ENCODE results near the gene MXRA8.

The MXRA8 gene

GRCh38 chr1:1359308-1359663 is 931 bp upstream of the MXRA8 start:
- TF ChIP-seq CTCF (IDR thresholded peaks at IDR 0.05; ENCODE audit: control insufficient read depth, insufficient read depth, low read depth, low read length, missing control alignments) = no peak
- peak overlapping the region; percentile 38 for H3K4me3 ChIP-seq (ENCODE audit: control insufficient read depth, low read depth, low read length)
- DNase-seq (ENCODE audit: low read depth) = no peak

- TF ChIP-seq CTCF (IDR thresholded peaks at IDR 0.05; ENCODE audit: control insufficient read depth, insufficient read depth, low read depth, low read length, missing control alignments) = no peak
- H3K4me3 ChIP-seq (ENCODE audit: control insufficient read depth, low read depth, low read length) = peak overlapping the region; percentile 95
- DNase-seq (ENCODE audit: low read depth) = no peak
These were observed 403 bp downstream of the MXRA8 start for GRCh38 chr1:1357871-1358432.

- TF ChIP-seq CTCF (IDR thresholded peaks at IDR 0.05; ENCODE audit: control insufficient read depth, insufficient read depth, low read depth, low read length, missing control alignments) = no peak
- H3K4me3 ChIP-seq (ENCODE audit: control insufficient read depth, low read depth, low read length) = peak overlapping the region; percentile 95
- no peak for DNase-seq (ENCODE audit: low read depth)
These were observed 1.5 kb downstream of the MXRA8 start for GRCh38 chr1:1356796-1357401.

GRCh38 chr1:1356166-1356795 is 2.1 kb downstream of the MXRA8 start:
- no peak for DNase-seq (ENCODE audit: low read depth)
- no peak for TF ChIP-seq CTCF (IDR thresholded peaks at IDR 0.05; ENCODE audit: control insufficient read depth, insufficient read depth, low read depth, low read length, missing control alignments)
- peak overlapping the region; percentile 95 for H3K4me3 ChIP-seq (ENCODE audit: control insufficient read depth, low read depth, low read length)

GRCh38 chr1:1355416-1355815 is 2.9 kb downstream of the MXRA8 start:
- peak overlapping the region; percentile 95 for H3K4me3 ChIP-seq (ENCODE audit: control insufficient read depth, low read depth, low read length)
- DNase-seq (ENCODE audit: low read depth) = no peak
- TF ChIP-seq CTCF (IDR thresholded peaks at IDR 0.05; ENCODE audit: control insufficient read depth, insufficient read depth, low read depth, low read length, missing control alignments) = no peak

- TF ChIP-seq CTCF (IDR thresholded peaks at IDR 0.05; ENCODE audit: control insufficient read depth, insufficient read depth, low read depth, low read length, missing control alignments) = no peak
- H3K4me3 ChIP-seq (ENCODE audit: control insufficient read depth, low read depth, low read length) = peak overlapping the region; percentile 95
- DNase-seq (ENCODE audit: low read depth) = no peak
These were observed 3.8 kb downstream of the MXRA8 start for GRCh38 chr1:1354271-1355247.
